ENCODE data around the gene CBARP.
A peak's percentile ranks its signal among the peaks of the same experiment; 100 is the strongest.

CBARP gene

DNA sequence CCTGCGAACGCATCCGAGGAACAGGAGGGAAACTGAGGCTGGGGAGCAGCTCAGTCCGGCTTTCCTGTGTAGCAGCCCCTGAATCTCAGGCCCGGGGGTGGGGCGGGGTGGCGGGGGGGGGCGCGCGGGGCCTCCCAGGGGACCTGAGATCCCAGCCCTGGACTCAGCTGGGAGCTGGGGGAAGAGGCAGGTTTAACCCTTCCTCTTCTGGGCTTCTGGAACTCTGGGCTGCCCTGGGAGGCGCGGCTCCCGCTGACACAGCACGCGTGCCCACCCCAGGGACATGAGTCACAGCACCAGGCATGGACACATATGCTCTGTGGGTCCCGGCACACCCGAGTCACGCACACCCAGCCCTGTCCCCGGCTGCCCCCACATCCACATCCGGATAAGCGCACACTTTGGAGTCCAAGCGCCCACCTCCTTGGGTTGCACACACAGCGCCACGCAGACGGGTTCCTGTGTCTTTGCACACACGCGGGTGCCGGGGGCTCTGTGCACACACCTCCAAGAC, 27.9 kb upstream of the CBARP start:
- no peak for DNase-seq (ENCODE audit: low spot score in 2 of 2)
- H3K4me1 ChIP-seq: peaks cover 38% of the 10 kb centered on the region
- H3K4me3 ChIP-seq: peak overlapping the region; percentile 45

DNA sequence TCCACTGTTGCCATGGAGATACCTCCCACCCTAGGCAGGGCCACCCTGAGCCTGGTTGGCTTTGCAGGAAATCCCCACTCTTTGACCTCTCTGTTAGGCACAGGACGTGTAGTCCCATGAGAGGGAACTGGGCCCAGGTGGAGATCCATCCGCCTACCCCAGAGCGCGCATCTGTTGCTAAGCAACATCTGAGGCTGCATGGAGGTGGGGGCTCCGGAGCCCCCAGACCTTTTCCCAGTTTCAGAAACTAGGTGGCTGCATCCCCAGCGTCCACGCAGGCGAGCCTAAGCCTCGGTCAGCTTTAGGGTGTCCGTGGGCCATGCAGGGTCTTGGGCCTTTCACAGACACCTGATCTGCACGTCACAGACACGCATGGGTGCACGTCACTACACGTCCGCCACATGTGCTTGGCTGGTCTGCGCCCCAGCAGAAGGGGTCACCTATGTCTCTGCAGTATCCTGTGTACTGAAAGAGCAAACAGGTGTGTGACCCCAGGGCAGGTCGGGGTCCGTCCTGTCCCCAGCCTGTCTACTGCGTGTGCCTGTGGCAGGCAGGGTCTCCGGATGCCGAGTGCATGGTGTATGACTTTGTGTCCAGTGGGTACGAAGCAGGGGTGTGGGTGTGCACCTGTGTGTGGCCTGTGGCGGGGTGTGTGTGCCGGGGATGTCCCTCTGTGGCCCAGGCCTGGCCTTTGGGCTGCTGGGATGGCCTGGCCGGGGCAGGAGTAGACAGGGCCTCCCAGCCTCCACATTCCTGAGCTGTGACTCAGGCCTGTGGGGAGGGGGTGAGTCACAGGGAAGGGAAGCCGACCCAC, 27.2 kb upstream of the CBARP start:
- peak in 1 of 2 experiments; percentile 70 for DNase-seq (ENCODE audit: low spot score in 2 of 2)
- H3K9me3 ChIP-seq: no peaks in the 10 kb centered on the region
- H3K27me3 ChIP-seq (ENCODE audit: low read depth): no peaks in the 10 kb centered on the region
- H3K4me1 ChIP-seq: peaks cover 36% of the 10 kb centered on the region
- in situ Hi-C loops (cut with MboI; ENCODE audit: low sequenced_read_pairs): no loop called here
- H3K4me3 ChIP-seq: no peak overlapping the region
- peaks cover 14% of the 10 kb centered on the region for H3K36me3 ChIP-seq (replicated peaks)

More for the DNA sequence above, 27.9 kb upstream of the CBARP start:
- peaks cover 21% of the 10 kb centered on the region for H3K36me3 ChIP-seq (replicated peaks)
- in situ Hi-C loops (cut with MboI; ENCODE audit: low sequenced_read_pairs): no loop called here
- H3K9me3 ChIP-seq: no peaks in the 10 kb centered on the region
- H3K27me3 ChIP-seq (ENCODE audit: low read depth): no peaks in the 10 kb centered on the region

DNA sequence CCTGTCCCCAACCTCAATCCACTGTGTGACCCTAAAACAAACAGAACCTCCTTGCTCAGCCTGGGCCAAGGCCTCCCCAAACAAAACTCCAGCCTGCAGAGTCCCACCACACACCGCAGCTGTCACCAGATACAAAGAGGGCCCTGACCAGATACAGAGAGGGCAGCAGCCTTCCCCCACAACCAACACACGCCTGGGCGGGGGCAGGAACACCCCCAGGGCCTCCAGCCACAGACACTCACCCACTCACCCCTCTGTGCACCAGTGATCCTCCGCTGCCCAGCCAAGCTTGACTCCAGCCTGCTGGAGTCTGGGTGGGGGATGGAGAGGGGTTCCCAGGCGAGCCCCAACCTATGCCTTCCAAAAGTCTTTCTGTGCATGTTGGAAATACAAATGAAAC, 25.4 kb upstream of the CBARP start:
- H3K4me1 ChIP-seq: peaks cover 34% of the 10 kb centered on the region
- no peaks in the 10 kb centered on the region for H3K9me3 ChIP-seq
- no peak for DNase-seq (ENCODE audit: low spot score in 2 of 2)
- H3K4me3 ChIP-seq: no peak overlapping the region
- in situ Hi-C loops (cut with MboI; ENCODE audit: low sequenced_read_pairs): no loop called here
- H3K36me3 ChIP-seq (replicated peaks): 0 out of 2 replicates have a peak, but pooled peaks cover 11% of the 10 kb centered on the region
- no peaks in the 10 kb centered on the region for H3K27me3 ChIP-seq (ENCODE audit: low read depth)

DNA sequence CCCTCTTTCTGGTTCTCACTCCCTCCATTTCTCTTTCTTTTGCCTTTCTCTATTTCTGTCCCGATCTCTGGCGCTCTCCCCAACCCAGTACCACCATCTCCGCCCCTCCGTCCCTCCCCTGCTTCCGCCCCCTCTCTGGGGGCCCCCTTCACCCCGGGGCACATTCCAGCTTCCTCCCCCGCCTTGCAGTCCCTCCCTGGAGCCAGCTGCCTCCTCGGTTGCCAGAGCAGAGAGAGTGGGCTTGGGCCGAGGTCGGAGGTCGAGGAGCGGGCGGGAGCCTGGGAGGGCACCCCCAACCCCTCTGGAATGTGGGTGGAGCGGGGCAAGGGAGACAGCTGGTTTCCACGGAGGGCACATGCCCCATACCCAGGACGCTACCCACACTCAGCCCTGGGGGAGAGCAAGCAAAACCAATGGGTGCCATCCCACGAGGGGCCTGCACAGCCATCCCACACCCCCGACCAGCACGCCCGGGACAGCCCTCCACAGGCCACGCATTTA, 24.9 kb upstream of the CBARP start:
- H3K9me3 ChIP-seq: no peaks in the 10 kb centered on the region
- in situ Hi-C loops (cut with MboI; ENCODE audit: low sequenced_read_pairs): no loop called here
- peaks cover 11% of the 10 kb centered on the region; the same call in 1 of the 2 replicates for H3K36me3 ChIP-seq (replicated peaks)
- H3K4me1 ChIP-seq: peaks cover 34% of the 10 kb centered on the region
- no peaks in the 10 kb centered on the region for H3K27me3 ChIP-seq (ENCODE audit: low read depth)
- peak overlapping the region; percentile 58 for H3K4me3 ChIP-seq
- no peak for DNase-seq (ENCODE audit: low spot score in 2 of 2)

DNA sequence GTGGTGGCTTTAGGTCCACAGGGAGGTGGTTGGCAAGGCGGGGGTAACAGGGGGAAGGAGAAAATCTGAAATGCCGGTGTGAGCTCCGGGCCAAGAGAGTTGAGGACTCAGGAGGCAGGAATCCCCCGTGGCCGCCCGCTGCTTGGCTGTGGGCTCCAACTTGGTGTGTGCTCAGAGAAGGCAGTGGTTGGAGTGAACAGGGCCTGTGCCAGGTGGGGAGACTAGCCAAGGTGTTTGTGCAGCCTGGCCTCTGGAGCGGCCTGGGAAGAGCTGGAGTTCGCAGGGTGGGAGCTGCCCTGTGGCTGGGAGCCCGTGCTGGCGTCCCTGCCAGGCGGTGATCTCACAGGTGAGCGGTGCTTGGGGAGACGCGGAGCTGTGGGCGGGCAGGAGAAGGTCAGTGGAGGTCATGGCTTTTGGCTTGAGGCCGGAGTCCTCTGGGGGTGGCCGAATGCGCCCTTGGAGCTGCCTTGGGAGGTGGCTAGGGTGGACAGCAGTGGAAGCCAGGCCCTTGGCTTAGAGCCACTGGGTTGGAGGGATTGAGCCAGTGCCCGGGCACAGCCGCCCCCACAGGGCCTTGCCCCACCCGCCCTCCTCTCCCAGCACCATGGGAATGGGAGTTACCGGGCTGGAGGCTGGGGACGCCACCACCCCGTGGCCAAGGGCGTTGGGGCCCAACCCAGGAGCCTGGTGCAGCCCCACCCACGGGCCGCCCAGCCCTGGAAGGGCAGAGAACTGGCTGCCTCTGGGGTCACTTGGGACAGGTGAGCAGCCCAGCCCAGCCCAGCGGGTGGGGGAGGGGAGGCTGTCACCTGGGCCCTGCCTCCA, 24.2 kb upstream of the CBARP start:
- H3K4me1 ChIP-seq: peaks cover 34% of the 10 kb centered on the region
- H3K9me3 ChIP-seq: no peaks in the 10 kb centered on the region
- no peaks in the 10 kb centered on the region for H3K27me3 ChIP-seq (ENCODE audit: low read depth)
- no peak for DNase-seq (ENCODE audit: low spot score in 2 of 2)
- H3K36me3 ChIP-seq (replicated peaks): peaks cover 17% of the 10 kb centered on the region
- H3K4me3 ChIP-seq: peak overlapping the region; percentile 58
- in situ Hi-C loops (cut with MboI; ENCODE audit: low sequenced_read_pairs): no loop called here

DNA sequence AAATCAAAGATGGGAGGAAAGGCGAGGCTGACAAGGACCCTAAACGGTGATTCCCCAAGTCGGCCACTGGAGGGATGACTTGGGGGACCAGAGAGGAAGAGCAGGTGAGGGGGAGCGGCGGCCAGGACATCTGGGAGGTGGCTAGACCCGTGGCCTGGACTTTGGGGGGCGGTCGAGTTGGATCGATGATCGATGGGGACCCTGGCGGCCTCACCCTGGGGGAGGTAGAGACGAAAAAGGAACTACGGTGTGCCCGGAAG, 23.7 kb upstream of the CBARP start:
- peaks cover 22% of the 10 kb centered on the region for H3K36me3 ChIP-seq (replicated peaks)
- H3K4me1 ChIP-seq: peaks cover 34% of the 10 kb centered on the region
- peak overlapping the region; percentile 58 for H3K4me3 ChIP-seq
- no peaks in the 10 kb centered on the region for H3K9me3 ChIP-seq
- in situ Hi-C loops (cut with MboI; ENCODE audit: low sequenced_read_pairs): no loop called here
- H3K27me3 ChIP-seq (ENCODE audit: low read depth): no peaks in the 10 kb centered on the region
- no peak for DNase-seq (ENCODE audit: low spot score in 2 of 2)

DNA sequence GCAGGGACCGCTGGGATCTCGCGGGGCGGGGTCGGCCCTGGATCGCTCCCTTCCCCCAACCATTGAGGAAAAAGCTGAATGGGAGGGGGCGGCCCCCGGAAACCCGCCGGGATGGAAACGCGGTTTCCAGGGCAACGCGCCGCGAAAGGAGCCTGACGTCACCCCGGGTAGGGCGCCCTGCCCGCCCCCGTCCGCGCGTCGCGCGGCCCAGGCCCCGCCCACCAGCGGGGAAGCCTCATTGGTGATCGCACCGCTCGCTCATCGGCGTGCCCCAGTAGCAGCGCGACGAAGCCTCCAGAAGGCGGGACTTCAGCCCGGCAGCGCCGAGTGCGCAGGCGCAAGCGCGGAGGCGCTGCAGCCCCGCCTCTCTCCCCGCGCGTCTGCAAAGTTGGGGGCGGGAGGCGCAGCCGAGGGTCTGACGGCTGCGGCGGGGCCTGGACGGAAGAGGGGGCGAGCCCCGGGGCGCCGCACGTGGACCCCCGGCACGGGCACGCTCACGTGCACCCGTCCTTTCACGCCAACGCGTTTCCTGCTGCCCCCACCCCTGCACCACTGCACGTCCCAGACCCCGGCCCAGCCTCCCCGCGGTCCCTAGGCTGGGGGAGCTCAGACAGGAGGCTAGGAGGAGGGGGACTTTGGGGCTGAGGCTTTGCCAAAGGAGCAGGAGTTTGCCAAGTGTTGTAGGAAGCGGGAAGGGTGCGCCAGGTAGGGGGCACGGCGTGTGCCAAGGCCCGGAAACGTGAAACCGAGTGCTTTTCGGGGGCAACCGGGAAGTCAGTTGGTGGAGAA, 23.1 kb upstream of the CBARP start:
- Histone ChIP-seq H3K4me1 (peaks cover 31% of the 10 kb centered on the region), H3K4me3 (peak overlapping the region; percentile 58), H3K36me3 (replicated peaks) (peaks cover 27% of the 10 kb centered on the region), H3K27me3 (ENCODE audit: low read depth) (no peaks in the 10 kb centered on the region), H3K9me3 (no peaks in the 10 kb centered on the region)
- in situ Hi-C loops (cut with MboI; ENCODE audit: low sequenced_read_pairs): no loop called here
- DNase-seq (ENCODE audit: low spot score in 2 of 2): peak; percentile 88 to 97

DNA sequence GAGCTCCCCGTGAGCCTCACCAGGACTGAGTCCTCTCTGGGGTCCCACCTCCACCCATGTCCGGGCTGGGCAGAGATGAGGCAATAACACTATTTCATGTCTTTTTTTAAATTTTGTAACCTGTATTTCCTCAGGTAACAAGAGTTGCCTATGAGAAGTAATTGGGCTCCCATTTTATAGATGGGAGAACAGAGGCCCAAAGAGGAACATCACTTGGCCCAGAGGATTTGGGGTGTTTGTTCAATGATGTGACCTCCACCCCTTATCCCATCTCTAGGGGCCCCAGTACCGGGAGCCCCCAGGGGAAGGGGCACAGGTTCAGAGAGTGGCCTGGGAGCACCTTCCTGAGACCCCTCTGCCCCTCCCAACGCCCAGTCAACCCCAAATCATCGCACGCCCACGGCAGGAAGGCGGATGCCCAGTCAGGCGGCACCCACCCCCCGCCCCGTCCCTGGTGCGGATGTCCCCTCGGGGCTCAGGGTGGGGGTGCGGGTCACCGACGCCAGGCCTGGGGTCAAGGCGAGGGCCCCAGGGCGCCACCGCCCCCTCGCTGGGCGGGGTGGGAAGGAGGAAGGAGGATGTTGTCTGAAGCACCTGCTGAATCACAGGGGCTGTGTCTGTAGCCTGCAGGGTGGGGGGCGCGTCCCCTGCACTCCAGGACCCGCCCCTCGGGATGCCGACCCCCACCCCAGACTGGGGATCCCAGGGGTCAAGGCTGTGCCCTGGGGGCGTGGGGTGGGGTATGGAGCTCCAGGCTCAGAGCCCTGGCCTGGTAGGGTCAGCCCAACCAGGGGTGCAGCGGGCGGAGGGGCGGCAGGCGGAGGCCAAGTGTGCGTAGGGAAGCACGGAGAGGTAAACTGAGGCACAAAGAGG, 22.3 kb upstream of the CBARP start:
- H3K9me3 ChIP-seq: no peaks in the 10 kb centered on the region
- peak overlapping the region; percentile 58 for H3K4me3 ChIP-seq
- no peak for DNase-seq (ENCODE audit: low spot score in 2 of 2)
- in situ Hi-C loops (cut with MboI; ENCODE audit: low sequenced_read_pairs): no loop called here
- H3K36me3 ChIP-seq (replicated peaks): peaks cover 34% of the 10 kb centered on the region
- H3K4me1 ChIP-seq: peaks cover 24% of the 10 kb centered on the region
- no peaks in the 10 kb centered on the region for H3K27me3 ChIP-seq (ENCODE audit: low read depth)

DNA sequence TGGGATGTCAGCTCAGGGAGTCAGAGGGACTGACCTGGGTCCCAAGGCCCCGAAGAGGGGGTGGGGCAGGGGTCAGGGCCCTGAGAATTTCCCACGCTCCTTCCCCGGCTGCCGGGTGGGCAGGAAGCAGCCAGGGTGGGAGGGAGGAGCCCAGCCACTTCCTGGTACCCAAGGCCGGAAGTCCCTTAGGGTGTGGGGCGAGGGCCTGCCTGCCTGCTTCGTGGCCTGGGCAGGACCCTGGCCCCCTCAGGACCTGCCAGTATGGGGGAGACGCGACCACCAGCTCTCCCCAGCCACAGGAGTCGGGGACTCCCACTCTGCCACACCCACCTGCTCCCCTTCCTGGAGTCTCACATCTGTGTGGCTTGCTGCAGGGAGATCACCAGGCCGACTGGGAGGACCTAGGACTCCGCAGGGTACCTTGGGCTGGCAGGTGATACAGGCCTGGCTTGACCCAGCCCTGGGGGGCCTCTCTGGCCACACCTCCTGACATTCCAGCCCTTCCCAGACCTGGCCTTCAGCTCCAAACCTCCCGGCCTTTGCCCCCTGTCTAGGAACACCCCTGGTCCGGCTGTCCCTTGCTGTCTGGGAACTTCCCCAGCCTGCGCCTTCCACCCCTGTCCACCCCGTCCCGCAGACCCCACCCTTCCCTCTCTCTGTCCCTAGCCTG, 21.5 kb upstream of the CBARP start:
- H3K9me3 ChIP-seq: no peaks in the 10 kb centered on the region
- in situ Hi-C loops (cut with MboI; ENCODE audit: low sequenced_read_pairs): no loop called here
- no peak overlapping the region for H3K4me3 ChIP-seq
- H3K36me3 ChIP-seq (replicated peaks): peaks cover 35% of the 10 kb centered on the region
- no peaks in the 10 kb centered on the region for H3K27me3 ChIP-seq (ENCODE audit: low read depth)
- DNase-seq (ENCODE audit: low spot score in 2 of 2): no peak
- peaks cover 23% of the 10 kb centered on the region for H3K4me1 ChIP-seq

DNA sequence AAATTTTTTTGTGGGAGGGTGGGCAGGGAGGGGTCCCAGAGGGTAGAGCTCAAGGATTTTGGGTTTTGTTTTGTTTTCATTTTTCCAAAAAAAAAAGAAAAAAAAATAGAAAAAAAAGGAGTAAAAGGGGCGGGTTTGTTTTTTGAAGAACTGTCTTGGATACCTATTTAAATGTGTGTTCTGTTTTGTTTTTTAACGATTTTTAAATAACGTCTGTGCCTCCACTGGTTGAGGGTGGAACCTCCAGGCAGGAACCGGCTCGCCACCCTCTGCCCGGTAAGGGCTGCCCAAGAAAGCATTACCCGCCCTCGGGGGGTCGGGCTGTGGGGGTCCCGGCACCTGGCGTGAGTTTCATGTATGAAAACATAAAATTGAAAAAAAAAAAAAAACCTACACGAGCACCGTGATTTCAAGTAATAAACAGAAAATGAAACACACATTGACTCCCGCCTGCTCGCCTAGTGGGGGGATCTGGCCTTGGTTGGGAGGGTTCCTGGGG, 21.0 kb upstream of the CBARP start:
- in situ Hi-C loops (cut with MboI; ENCODE audit: low sequenced_read_pairs): no loop called here
- Histone ChIP-seq H3K36me3 (replicated peaks) (peaks cover 41% of the 10 kb centered on the region), H3K4me3 (no peak overlapping the region), H3K27me3 (ENCODE audit: low read depth) (no peaks in the 10 kb centered on the region), H3K9me3 (no peaks in the 10 kb centered on the region), H3K4me1 (peaks cover 23% of the 10 kb centered on the region)
- no peak for DNase-seq (ENCODE audit: low spot score in 2 of 2)

DNA sequence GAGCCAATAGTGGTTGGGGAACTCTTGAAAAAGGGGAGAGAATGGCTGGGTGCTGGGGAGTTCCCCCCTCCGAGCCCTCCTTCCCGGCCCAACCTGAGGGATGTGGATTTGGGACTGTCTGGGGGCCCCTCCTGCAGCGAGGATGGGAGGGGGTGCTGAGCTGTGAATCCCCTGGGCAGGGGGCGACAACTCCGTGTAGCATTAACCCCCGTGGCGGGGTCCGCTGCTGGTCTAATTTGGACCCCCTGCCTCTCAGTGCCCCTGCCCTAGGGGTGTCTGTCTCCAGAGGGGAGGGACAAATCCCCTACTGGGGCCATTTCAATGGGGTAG, 20.3 kb upstream of the CBARP start:
- Histone ChIP-seq H3K27me3 (ENCODE audit: low read depth) (no peaks in the 10 kb centered on the region), H3K4me3 (no peak overlapping the region), H3K36me3 (replicated peaks) (peaks cover 46% of the 10 kb centered on the region), H3K9me3 (no peaks in the 10 kb centered on the region), H3K4me1 (peaks cover 23% of the 10 kb centered on the region)
- no peak for DNase-seq (ENCODE audit: low spot score in 2 of 2)
- in situ Hi-C loops (cut with MboI; ENCODE audit: low sequenced_read_pairs): no loop called here

DNA sequence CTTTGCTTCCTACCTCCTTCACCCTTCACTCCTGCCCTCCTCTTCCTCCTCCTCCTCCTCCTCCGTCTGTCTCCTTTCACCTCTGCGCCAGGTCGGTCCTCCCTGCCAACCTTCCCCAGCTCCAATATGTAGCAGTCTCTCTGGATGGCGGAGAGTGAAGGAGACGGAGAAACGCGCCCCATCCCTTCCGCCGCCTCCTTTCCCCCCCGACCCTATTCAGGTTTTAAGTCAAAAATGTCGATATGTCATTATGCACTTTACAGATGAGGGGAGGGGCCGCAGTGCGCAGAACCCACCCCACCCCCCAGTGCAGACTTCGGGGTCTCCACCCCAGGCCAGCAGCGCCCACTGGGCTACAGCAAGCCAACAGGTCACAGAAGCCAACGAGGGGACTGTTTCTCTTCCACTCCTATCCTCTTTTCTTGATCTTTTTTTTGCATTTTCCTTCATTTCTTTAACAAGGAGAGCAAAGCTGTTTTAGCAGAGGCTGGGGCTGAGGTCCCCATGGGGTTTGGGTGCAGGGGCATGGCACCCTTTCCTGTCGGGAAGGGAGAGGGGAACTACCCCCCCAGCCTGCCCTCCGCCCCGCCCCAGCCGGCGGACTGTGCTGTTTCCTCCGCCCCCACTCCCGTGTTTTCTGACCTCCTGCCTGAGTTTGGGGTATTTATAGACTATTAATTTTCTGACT, 19.8 kb upstream of the CBARP start:
- in situ Hi-C loops (cut with MboI; ENCODE audit: low sequenced_read_pairs): no loop called here
- H3K4me1 ChIP-seq: peaks cover 21% of the 10 kb centered on the region
- DNase-seq (ENCODE audit: low spot score in 2 of 2): no peak
- H3K36me3 ChIP-seq (replicated peaks): peaks cover 46% of the 10 kb centered on the region
- no peak overlapping the region for H3K4me3 ChIP-seq
- no peaks in the 10 kb centered on the region for H3K27me3 ChIP-seq (ENCODE audit: low read depth)
- H3K9me3 ChIP-seq: no peaks in the 10 kb centered on the region

All from HAP-1 (cell line).